HL-60 (cell line): ENCODE data around the gene LYPD3.

Experiments
- CTCF ChIP-seq: IDR thresholded peaks from one replicate; pipeline ENCODE4 v1.5.1; 2011; ENCODE audit warnings: low read length, control low read depth, inconsistent platforms; ENCODE audit not compliant: insufficient read depth
- GABPA ChIP-seq: IDR thresholded peaks from 2 replicates; pipeline ENCODE4 v1.6.1; 2012; ENCODE audit warnings: low read depth
- POLR2AphosphoS5 ChIP-seq: IDR thresholded peaks from 2 replicates; pipeline ENCODE4 v1.6.1; 2012; ENCODE audit warnings: low read depth
- REST ChIP-seq: IDR thresholded peaks from 2 replicates; pipeline ENCODE4 v1.6.1; 2012; ENCODE audit warnings: low read depth; ENCODE audit not compliant: insufficient replicate concordance

- TF ChIP-seq CTCF: no peak
- no peak for TF ChIP-seq REST
- TF ChIP-seq GABPA: no peak
- TF ChIP-seq POLR2AphosphoS5: no peak
Measured at GRCh38 chr19:43437712-43438111, 27.7 kb downstream of the LYPD3 start.
